Stimulated activated CD4-positive, alpha-beta T cell treated with anti-CD3 and anti-CD28 coated beads, Interleukin-2, amount 100 ng/mL, for 48 hours (primary cell): ENCODE data around the gene USP7.
"Not testable (repeated sequence)": the region's sequence is repeated elsewhere in the genome, so short reads cannot be mapped to it uniquely, and the experiment has no call there.

ENCODE experiments used
- DNase-seq, 2 donors: peaks; one replicate each; pipeline ENCODE4 v3.0.0-alpha.2; 2020

Gene USP7

GRCh38 chr16:8963821-8964441 lies at the start of gene USP7:
Gene USP7, minus strand, starts transcription at chr16:8963906. Its CDS starts 621 bp downstream, at chr16:8963285.
- peak; percentile 89 to 90 for DNase-seq

GRCh38 chr16:9013508-9013864 lies 49.8 kb upstream of the USP7 start:
- no peak for DNase-seq

GRCh38 chr16:9012848-9013507 lies 49.3 kb upstream of the USP7 start:
- no peak for DNase-seq

- DNase-seq: no peak
Measured at GRCh38 chr16:9012330-9012729, 48.6 kb upstream of the USP7 start.

- peak; percentile 66 to 71 for DNase-seq
Measured at GRCh38 chr16:9008601-9009260, 45.0 kb upstream of the USP7 start.

GRCh38 chr16:9007177-9007794 lies 43.6 kb upstream of the USP7 start:
- no peak for DNase-seq

GRCh38 chr16:9004183-9004582 lies 40.5 kb upstream of the USP7 start:
- DNase-seq: no peak

GRCh38 chr16:9003763-9004162 lies 40.1 kb upstream of the USP7 start:
- DNase-seq: no peak

- DNase-seq: no peak
Measured at GRCh38 chr16:9003322-9003721, 39.6 kb upstream of the USP7 start.

GRCh38 chr16:9002042-9002441 lies 38.3 kb upstream of the USP7 start:
- no peak for DNase-seq

- no peak for DNase-seq
Measured at GRCh38 chr16:9000664-9001063, 37.0 kb upstream of the USP7 start.

- no peak for DNase-seq
Measured at GRCh38 chr16:8999800-9000199, 36.1 kb upstream of the USP7 start.

- DNase-seq: no peak
Measured at GRCh38 chr16:8998108-8998507, 34.4 kb upstream of the USP7 start.

GRCh38 chr16:8996891-8997290 lies 33.2 kb upstream of the USP7 start:
- DNase-seq: no peak

GRCh38 chr16:8990445-8990844 lies 26.7 kb upstream of the USP7 start:
- DNase-seq: no peak

- DNase-seq: no peak
Measured at GRCh38 chr16:8989099-8989878, 25.6 kb upstream of the USP7 start.

- no peak for DNase-seq
Measured at GRCh38 chr16:8986818-8987191, 23.1 kb upstream of the USP7 start.

- DNase-seq: no peak
Measured at GRCh38 chr16:8986111-8986510, 22.4 kb upstream of the USP7 start.

GRCh38 chr16:8982816-8983215 lies 19.1 kb upstream of the USP7 start:
- DNase-seq: no peak

GRCh38 chr16:8981901-8982300 lies 18.2 kb upstream of the USP7 start:
- not testable (repeated sequence) for DNase-seq

- DNase-seq: not testable (repeated sequence)
Measured at GRCh38 chr16:8976189-8976588, 12.5 kb upstream of the USP7 start.

- no peak for DNase-seq
Measured at GRCh38 chr16:8975039-8975438, 11.3 kb upstream of the USP7 start.
